ENCODE results near the gene DERA.

GRCh38 chr12:15904378-15904920 is 6.7 kb upstream of the DERA start:
- TF ChIP-seq CTCF (optimal IDR thresholded peaks at IDR 0.05 in 1 of 3, IDR thresholded peaks at IDR 0.05 in 1 of 3, conservative IDR thresholded peaks at IDR 0.05 in 1 of 3; ENCODE audit: extremely low read depth in 1 of 3, insufficient read depth in 2 of 3, low read length in 3 of 3) (no peak), EZH2 (IDR thresholded peaks at IDR 0.05; ENCODE audit: low read length) (no peak)

Data from keratinocyte (primary cell).